Right forelimb (tissue), 1 donor: ENCODE results near the gene CALCA.
"Not testable (repeated sequence)": the region's sequence is repeated elsewhere in the genome, so short reads cannot be mapped to it uniquely, and the experiment has no call there.

Experiments
- DNase-seq: peaks from one replicate; pipeline ENCODE4 v3.0.0-alpha.2; 2018

The CALCA gene

GRCh38 chr11:14971865-14972580, at the start of gene CALCA:
Gene CALCA (minus strand): TSS chr11:14972351. CDS start chr11:14971192, 1,159 bp downstream.
- DNase-seq: no peak

GRCh38 chr11:15016200-15016599, 44.0 kb upstream of the CALCA start:
- DNase-seq: no peak

- DNase-seq: no peak
Observed at GRCh38 chr11:15011776-15012345, 39.7 kb upstream of the CALCA start.

- no peak for DNase-seq
Observed at GRCh38 chr11:15010865-15011264, 38.7 kb upstream of the CALCA start.

- DNase-seq: no peak
Observed at GRCh38 chr11:15006139-15006759, 34.1 kb upstream of the CALCA start.

GRCh38 chr11:14988133-14988532, 16.0 kb upstream of the CALCA start:
- not testable (repeated sequence) for DNase-seq

GRCh38 chr11:14981507-14981906, 9.4 kb upstream of the CALCA start:
- no peak for DNase-seq

- DNase-seq: no peak
Observed at GRCh38 chr11:14980854-14981253, 8.7 kb upstream of the CALCA start.

- no peak for DNase-seq
Observed at GRCh38 chr11:14977101-14977880, 5.1 kb upstream of the CALCA start.

- peak; percentile 46 for DNase-seq
Observed at GRCh38 chr11:14975252-14975587, 3.1 kb upstream of the CALCA start.

- peak; percentile 60 for DNase-seq
Observed at GRCh38 chr11:14974515-14975251, 2.5 kb upstream of the CALCA start.

- DNase-seq: peak; percentile 51
Observed at GRCh38 chr11:14973621-14974514, 1.7 kb upstream of the CALCA start.

- no peak for DNase-seq
Observed at GRCh38 chr11:14972581-14973495, 687 bp upstream of the CALCA start.

- DNase-seq: peak; percentile 49
Observed at GRCh38 chr11:14969901-14970323, 2.2 kb downstream of the CALCA start.

GRCh38 chr11:14967581-14968243, 4.4 kb downstream of the CALCA start:
- no peak for DNase-seq

GRCh38 chr11:14956111-14956510, 16.0 kb downstream of the CALCA start:
- DNase-seq: no peak

- DNase-seq: no peak
Observed at GRCh38 chr11:14954581-14954980, 17.6 kb downstream of the CALCA start.

- no peak for DNase-seq
Observed at GRCh38 chr11:14953904-14954303, 18.2 kb downstream of the CALCA start.

- no peak for DNase-seq
Observed at GRCh38 chr11:14949437-14950147, 22.6 kb downstream of the CALCA start.
